ENCODE measurements around the gene CUEDC1.

- TF ChIP-seq EZH2phosphoT487 (IDR thresholded peaks at IDR 0.05; ENCODE audit: insufficient read depth, low read depth): no peak
- TF ChIP-seq EZH2 (IDR thresholded peaks at IDR 0.05; ENCODE audit: insufficient read depth, poor library complexity, severe bottlenecking): no peak
These were observed 68.1 kb downstream of the CUEDC1 start for GRCh38 chr17:57887161-57887560.
